Choroid plexus epithelial cell (primary cell): Measurements from ENCODE around the gene IKZF3.
"Not testable (repeated sequence)": the region's sequence is repeated elsewhere in the genome, so short reads cannot be mapped to it uniquely, and the experiment has no call there.

Experiments used
- DNase-seq: peaks from one replicate; pipeline ENCODE4 v3.0.0-alpha.2; 2010; ENCODE audit warnings: low read depth
- H3K4me3 ChIP-seq: 2 replicates; pipeline ENCODE4 v1.5.1; 2011; ENCODE audit warnings: low read depth, mild to moderate bottlenecking, control low read depth, low read length, moderate library complexity
- TF ChIP-seq, protein P1 (sequence below): conservative IDR thresholded peaks from 2 replicates; pipeline ENCODE4 v1.5.1; 2011; ENCODE audit warnings: low read depth, mild to moderate bottlenecking, control low read depth, inconsistent platforms, low read length, moderate library complexity

The IKZF3 gene

DNA sequence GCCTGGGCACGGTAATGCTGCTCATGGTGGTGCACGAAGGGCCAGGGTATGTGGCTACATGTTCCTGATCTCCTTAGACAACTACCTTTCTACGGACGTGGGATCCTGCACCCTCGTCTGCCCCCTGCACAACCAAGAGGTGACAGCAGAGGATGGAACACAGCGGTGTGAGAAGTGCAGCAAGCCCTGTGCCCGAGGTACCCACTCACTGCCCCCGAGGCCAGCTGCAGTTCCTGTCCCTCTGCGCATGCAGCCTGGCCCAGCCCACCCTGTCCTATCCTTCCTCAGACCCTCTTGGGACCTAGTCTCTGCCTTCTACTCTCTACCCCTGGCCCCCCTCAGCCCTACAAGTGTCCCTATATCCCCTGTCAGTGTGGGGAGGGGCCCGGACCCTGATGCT lies 152.3 kb downstream of the IKZF3 start:
- H3K4me3 ChIP-seq: no peak overlapping the region
- TF ChIP-seq, protein P1, sequence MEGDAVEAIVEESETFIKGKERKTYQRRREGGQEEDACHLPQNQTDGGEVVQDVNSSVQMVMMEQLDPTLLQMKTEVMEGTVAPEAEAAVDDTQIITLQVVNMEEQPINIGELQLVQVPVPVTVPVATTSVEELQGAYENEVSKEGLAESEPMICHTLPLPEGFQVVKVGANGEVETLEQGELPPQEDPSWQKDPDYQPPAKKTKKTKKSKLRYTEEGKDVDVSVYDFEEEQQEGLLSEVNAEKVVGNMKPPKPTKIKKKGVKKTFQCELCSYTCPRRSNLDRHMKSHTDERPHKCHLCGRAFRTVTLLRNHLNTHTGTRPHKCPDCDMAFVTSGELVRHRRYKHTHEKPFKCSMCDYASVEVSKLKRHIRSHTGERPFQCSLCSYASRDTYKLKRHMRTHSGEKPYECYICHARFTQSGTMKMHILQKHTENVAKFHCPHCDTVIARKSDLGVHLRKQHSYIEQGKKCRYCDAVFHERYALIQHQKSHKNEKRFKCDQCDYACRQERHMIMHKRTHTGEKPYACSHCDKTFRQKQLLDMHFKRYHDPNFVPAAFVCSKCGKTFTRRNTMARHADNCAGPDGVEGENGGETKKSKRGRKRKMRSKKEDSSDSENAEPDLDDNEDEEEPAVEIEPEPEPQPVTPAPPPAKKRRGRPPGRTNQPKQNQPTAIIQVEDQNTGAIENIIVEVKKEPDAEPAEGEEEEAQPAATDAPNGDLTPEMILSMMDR: no peak
- DNase-seq: no peak

DNA sequence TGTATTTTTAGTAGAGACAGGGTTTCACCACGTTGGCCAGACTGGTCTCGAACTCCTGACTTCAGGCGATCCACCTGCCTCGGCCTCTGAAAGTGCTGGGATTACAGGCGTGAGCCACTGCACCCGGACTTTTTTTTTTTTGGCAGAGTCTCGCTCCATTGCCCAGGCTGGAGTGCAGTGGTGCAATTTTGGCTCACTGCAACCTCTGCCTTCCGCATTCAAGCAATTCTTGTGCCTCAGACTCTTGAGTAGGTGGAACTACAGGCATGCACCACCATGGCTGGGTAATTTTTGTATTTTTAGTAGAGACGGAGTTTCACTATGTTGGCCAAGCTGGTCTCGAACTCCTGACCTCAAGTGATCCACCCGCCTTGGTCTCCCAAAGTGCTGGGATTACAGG lies 153.0 kb downstream of the IKZF3 start:
- DNase-seq, H3K4me3 ChIP-seq: not testable (repeated sequence)

DNA sequence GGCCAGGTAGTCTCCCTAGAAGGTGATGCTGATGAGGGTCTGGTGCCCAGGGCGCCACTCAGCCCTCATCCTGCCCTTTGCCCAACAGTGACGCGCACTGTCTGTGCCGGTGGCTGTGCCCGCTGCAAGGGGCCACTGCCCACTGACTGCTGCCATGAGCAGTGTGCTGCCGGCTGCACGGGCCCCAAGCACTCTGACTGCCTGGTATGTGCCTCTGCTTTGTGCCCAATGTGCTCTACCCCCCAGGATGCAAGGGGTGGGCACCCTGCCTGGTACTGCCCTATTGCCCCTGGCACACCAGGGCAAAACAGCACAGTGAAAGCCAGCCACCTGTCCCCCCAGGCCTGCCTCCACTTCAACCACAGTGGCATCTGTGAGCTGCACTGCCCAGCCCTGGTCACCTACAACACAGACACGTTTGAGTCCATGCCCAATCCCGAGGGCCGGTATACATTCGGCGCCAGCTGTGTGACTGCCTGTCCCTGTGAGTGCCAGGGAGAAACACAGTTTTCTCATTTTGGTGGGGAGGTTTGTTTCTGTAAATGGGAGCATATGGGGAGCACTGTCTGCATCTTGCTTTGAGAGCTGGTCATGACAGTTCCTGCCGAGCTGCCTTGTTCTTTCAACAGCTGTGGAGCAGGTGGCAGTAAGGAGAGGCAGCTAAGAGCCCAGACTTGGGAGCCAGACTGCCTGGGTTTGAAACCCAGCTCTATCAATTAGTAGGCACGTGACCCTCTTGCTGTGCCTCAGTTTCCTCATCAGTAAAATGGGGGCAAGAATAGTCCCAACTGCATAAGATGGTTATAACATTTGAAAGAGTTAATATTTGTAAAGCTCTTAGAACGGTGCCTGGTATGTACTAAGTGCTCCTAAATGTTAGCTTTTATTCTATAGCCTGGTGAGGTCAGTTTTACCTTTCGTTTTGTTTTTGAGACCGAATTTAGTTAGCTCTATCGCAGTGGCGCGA lies 153.8 kb downstream of the IKZF3 start:
- TF ChIP-seq, protein P1: no peak
- DNase-seq: no peak
- H3K4me3 ChIP-seq: no peak overlapping the region

DNA sequence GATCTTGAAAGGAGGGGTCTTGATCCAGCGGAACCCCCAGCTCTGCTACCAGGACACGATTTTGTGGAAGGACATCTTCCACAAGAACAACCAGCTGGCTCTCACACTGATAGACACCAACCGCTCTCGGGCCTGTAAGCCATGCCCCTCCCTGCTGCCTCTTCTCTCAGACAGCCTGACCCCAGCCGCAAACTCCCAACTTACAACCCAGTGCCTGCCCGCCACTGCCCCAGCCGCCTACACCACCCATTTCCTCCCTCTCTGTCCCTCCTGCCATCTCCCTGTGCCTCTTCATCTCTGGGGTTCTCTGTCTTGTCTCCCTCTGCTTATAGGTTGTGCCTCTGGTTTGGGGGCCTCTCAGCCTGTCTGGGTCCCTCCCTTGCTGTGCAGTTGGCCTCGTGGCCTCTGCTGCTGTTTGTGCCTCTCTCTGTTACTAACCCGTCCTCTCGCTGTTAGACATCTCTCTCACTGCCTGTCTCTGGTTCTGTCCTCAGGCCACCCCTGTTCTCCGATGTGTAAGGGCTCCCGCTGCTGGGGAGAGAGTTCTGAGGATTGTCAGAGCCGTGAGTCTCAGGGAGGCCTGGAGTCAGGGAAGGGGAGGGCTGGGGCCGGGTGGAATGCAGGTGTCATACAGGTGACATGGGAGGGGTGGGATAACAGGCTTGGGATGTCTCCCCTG lies 154.7 kb downstream of the IKZF3 start:
- H3K4me3 ChIP-seq: no peak overlapping the region
- TF ChIP-seq, protein P1: no peak
- DNase-seq: no peak
